ENCODE measurements around the gene SKA1. TPM values are rescaled to one million over a fixed set of nuclear protein-coding genes. Genes with fewer than 3 reads are reported as not detected.

Gene SKA1
- total RNA-seq, 1 donor from 2014 or later, result 0.44 TPM

DNA sequence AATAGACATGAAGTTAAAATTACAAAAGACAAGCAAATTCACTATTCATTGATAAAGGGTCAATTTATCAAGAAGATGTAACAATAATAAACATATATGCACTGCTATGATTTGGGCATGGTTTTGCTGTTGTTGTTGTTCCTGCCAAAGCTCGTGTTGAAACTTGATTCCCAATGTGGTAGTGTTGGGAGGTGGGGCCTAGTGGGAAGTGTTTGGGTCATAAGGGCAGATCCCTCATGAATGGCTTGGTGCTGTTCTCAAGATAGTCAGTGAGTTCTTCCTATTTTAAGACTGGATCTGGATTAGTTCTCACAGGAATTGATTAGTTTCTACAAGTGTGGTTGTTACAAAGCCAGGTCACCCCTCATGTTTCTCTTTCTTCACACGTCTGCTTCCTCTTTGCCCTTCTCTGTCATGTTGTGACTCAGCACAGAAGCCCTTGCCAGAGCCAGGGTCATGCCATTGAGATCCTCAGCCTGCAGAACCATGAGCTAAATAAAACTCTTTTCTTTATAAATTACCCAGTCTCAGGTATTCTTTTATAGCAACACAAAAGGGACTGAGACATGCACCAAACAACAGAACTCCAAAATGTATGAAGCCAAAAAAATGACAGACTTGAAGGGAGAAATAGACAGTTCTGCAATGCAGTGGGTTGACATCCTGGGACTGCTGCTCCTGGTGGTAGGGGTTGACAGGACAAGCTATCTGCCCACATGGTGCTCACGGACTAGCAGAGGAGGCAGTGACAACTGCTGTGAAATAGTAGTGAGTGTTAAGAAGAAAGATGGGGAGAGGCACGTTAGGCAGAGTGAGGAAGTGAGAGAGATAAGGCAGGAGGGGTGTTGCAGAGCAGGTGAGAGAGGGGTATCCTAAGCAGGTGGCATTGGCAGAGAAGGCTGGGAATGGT is 18.6 kb upstream of the SKA1 start:
- Histone ChIP-seq H3K4me3 (no peak overlapping the region), H3K27ac (replicated peaks) (no peak overlapping the region), H3K27me3 (ENCODE audit: low read depth) (peaks cover 42% of the 10 kb centered on the region), H3K9me3 (replicated peaks) (no peaks in the 10 kb centered on the region), H3K4me1 (peaks cover 8% of the 10 kb centered on the region), H3K36me3 (no peaks in the 10 kb centered on the region)
- no peak for DNase-seq
- TF ChIP-seq, protein P1, sequence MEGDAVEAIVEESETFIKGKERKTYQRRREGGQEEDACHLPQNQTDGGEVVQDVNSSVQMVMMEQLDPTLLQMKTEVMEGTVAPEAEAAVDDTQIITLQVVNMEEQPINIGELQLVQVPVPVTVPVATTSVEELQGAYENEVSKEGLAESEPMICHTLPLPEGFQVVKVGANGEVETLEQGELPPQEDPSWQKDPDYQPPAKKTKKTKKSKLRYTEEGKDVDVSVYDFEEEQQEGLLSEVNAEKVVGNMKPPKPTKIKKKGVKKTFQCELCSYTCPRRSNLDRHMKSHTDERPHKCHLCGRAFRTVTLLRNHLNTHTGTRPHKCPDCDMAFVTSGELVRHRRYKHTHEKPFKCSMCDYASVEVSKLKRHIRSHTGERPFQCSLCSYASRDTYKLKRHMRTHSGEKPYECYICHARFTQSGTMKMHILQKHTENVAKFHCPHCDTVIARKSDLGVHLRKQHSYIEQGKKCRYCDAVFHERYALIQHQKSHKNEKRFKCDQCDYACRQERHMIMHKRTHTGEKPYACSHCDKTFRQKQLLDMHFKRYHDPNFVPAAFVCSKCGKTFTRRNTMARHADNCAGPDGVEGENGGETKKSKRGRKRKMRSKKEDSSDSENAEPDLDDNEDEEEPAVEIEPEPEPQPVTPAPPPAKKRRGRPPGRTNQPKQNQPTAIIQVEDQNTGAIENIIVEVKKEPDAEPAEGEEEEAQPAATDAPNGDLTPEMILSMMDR (IDR thresholded peaks at IDR 0.05; ENCODE audit: borderline replicate concordance), result no peak
- intact Hi-C loops (cut with micrococcal nuclease), result no loop called here

DNA sequence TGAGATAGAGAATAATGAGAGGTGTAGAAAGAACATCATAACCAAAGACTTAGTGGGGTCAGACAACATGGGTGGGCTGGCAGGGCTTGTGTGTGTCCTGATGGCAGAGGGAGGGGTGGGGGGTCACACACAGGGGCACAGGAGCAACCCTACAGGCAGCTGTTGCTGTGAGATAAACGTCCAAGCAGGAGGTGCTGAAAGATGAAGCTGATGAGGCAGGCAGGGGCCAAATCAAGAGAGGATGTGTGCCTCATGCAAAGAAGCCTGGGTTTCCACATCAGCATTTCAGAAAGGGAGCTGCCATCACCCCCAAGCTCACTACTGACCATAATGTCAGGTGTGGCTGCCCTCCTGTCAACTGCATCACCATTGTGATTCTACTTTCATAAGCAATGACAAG is 16.0 kb upstream of the SKA1 start:
- TF ChIP-seq, protein P1 (IDR thresholded peaks at IDR 0.05; ENCODE audit: borderline replicate concordance), result no peak
- intact Hi-C loops (cut with micrococcal nuclease), result no loop called here
- Histone ChIP-seq H3K4me1 (peaks cover 8% of the 10 kb centered on the region), H3K27ac (replicated peaks) (no peak overlapping the region), H3K4me3 (no peak overlapping the region), H3K27me3 (ENCODE audit: low read depth) (peaks cover 22% of the 10 kb centered on the region), H3K9me3 (replicated peaks) (no peaks in the 10 kb centered on the region), H3K36me3 (no peaks in the 10 kb centered on the region)
- no peak for DNase-seq

DNA sequence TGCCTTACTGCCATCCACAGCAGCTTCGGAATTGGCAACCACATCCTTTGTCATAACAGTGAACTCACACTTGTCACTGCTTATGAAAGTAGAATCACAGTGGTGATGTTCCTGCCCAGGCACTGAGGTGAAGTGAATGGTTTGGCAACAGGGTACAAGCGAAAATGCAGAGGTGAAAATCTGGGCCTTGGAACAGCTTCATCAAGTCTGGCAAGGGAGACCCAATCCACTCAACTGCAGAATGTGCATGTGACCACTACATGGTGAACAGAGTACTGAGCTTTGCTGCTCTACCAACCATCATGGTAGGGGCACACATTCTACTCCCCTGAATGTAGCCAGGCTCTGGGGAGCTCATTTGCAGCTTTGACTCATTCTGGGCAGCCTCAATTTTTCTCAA is 15.0 kb upstream of the SKA1 start:
- Histone ChIP-seq H3K36me3 (no peaks in the 10 kb centered on the region), H3K9me3 (replicated peaks) (no peaks in the 10 kb centered on the region), H3K4me1 (peaks cover 8% of the 10 kb centered on the region), H3K4me3 (no peak overlapping the region), H3K27ac (replicated peaks) (no peak overlapping the region), H3K27me3 (ENCODE audit: low read depth) (peaks cover 13% of the 10 kb centered on the region)
- TF ChIP-seq, protein P1 (IDR thresholded peaks at IDR 0.05; ENCODE audit: borderline replicate concordance), result no peak
- no peak for DNase-seq
- intact Hi-C loops (cut with micrococcal nuclease), result no loop called here

DNA sequence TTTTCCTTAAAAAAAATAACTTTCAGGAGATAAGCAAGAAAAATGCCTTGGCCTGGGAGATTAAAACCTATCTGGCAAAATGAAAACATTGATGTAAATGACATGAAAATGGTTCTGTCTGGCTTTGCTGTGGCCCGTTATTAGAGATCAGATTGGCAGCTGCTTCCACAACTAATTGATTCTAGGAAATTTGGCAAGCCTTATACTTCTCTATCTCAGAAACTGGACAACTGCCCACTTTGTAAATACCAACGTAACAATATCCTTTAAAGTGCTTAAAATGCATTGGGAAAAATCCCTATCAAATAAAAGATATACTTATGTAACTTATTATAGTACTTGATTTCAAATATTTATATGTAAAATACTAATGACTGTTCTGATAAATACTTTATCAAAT is 14.2 kb upstream of the SKA1 start:
- Histone ChIP-seq H3K4me1 (peaks cover 8% of the 10 kb centered on the region), H3K27ac (replicated peaks) (no peak overlapping the region), H3K36me3 (no peaks in the 10 kb centered on the region), H3K4me3 (no peak overlapping the region), H3K9me3 (replicated peaks) (no peaks in the 10 kb centered on the region), H3K27me3 (ENCODE audit: low read depth) (peaks cover 12% of the 10 kb centered on the region)
- TF ChIP-seq, protein P1 (IDR thresholded peaks at IDR 0.05; ENCODE audit: borderline replicate concordance), result no peak
- intact Hi-C loops (cut with micrococcal nuclease), result no loop called here
- no peak for DNase-seq

DNA sequence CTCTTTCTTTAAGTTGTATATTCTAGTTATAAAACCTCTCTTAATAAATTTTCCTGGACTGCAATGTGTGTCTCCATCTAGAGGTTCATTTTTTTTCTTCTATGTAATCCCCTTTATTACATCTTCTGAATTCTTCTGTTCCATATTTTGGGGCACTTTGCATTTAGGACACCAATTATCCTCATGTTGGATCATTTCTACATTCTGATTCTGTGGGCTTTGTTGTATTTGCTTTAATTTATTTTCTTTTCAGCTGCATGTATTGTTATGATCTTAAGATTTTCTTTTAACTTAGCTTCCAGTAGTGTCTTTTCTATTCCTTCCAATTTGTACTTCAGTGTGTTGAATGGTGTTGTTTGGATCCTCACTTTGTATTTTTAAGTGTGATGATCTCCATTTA is 5.2 kb upstream of the SKA1 start:
- Histone ChIP-seq H3K9me3 (replicated peaks) (peaks cover 23% of the 10 kb centered on the region), H3K27me3 (ENCODE audit: low read depth) (no peaks in the 10 kb centered on the region), H3K27ac (replicated peaks) (no peak overlapping the region), H3K4me3 (no peak overlapping the region), H3K4me1 (peaks cover 5% of the 10 kb centered on the region), H3K36me3 (no peaks in the 10 kb centered on the region)
- DNase-seq, result no peak
- TF ChIP-seq, protein P1 (IDR thresholded peaks at IDR 0.05; ENCODE audit: borderline replicate concordance), result no peak
- intact Hi-C loops (cut with micrococcal nuclease), result no loop called here
